ENCODE results near the gene TMEM72. TPM values are rescaled to one million over a fixed set of nuclear protein-coding genes. Genes with fewer than 3 reads are reported as not detected.
A peak's percentile ranks its signal among the peaks of the same experiment; 100 is the strongest.

The TMEM72 gene
- total and polyA plus RNA-seq, 2 of the 13 experiments (the other 11 are each of a cell fraction or from before 2014, with no cell fraction given) = 0.04 TPM; not detected in 1

DNA sequence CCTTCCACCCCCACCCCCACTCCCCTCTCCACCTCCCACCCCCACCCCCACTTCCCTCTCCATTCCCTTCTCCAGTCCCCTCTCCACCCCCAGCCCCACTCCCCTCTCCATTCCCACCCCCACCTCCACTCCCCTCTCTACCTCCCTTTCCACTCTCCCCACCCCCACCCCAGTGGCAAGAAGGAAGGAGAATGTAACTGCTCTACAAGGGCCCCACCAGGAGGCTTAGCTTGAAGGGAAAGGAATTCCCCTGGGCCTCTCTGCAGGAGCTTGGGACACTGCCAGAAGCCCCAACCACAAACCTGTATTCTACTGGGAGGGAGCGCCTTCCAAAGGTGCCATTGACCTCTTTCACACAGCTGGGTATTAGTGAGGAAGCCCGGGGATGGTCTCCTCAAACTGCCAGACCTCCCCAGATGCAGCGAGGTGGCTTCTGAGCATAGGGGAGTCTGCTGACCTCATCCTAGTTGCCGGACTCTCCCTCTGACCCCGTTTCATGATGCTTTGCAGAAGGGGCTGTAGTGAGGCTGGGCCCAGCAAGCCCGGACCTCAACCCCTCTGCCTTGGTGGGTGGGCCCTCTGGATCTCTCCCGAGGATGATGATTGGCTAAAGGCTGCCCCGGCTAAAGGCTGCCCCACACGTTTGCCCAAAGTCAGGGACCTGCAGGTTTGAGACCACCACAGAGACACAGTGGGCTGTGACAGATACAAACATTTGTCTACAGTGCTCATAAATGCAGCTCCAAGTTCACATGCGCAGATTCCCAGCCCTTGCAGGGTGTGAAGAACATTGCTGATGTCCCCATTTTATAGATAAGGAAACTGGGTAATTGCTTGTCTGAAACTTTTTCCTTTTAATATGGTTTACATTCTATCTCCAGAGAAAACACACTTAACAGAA lies 64.5 kb downstream of the TMEM72 start (continued):
- TF ChIP-seq CCDC6 (CRISPR knock-in tag; IDR thresholded peaks at IDR 0.05) = peak; percentile 44
- no peak for TF ChIP-seq NBN (conservative IDR thresholded peaks at IDR 0.05)
- peak; percentile 100 for TF ChIP-seq PAF1 (CRISPR knock-in tag; IDR thresholded peaks at IDR 0.05)
- TF ChIP-seq U2AF2 (IDR thresholded peaks at IDR 0.05; ENCODE audit: low read depth, low read length) = no peak
- no peak for TF ChIP-seq REST (IDR thresholded peaks at IDR 0.05; ENCODE audit: borderline replicate concordance in 1 of 2, low read depth in 1 of 2, low read length in 2 of 2)
- TF ChIP-seq KMT2B (CRISPR knock-in tag; IDR thresholded peaks at IDR 0.05) = no peak; the same call in 1 of the 2 replicates
- TF ChIP-seq, protein P1, sequence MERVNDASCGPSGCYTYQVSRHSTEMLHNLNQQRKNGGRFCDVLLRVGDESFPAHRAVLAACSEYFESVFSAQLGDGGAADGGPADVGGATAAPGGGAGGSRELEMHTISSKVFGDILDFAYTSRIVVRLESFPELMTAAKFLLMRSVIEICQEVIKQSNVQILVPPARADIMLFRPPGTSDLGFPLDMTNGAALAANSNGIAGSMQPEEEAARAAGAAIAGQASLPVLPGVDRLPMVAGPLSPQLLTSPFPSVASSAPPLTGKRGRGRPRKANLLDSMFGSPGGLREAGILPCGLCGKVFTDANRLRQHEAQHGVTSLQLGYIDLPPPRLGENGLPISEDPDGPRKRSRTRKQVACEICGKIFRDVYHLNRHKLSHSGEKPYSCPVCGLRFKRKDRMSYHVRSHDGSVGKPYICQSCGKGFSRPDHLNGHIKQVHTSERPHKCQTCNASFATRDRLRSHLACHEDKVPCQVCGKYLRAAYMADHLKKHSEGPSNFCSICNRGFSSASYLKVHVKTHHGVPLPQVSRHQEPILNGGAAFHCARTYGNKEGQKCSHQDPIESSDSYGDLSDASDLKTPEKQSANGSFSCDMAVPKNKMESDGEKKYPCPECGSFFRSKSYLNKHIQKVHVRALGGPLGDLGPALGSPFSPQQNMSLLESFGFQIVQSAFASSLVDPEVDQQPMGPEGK (CRISPR knock-in tag; IDR thresholded peaks at IDR 0.05) = peak; percentile 3; the same call in 1 of the 2 replicates
- no peak; the same call in 1 of the 2 replicates for TF ChIP-seq ZFY (CRISPR knock-in tag; IDR thresholded peaks at IDR 0.05)
- TF ChIP-seq, protein P2, sequence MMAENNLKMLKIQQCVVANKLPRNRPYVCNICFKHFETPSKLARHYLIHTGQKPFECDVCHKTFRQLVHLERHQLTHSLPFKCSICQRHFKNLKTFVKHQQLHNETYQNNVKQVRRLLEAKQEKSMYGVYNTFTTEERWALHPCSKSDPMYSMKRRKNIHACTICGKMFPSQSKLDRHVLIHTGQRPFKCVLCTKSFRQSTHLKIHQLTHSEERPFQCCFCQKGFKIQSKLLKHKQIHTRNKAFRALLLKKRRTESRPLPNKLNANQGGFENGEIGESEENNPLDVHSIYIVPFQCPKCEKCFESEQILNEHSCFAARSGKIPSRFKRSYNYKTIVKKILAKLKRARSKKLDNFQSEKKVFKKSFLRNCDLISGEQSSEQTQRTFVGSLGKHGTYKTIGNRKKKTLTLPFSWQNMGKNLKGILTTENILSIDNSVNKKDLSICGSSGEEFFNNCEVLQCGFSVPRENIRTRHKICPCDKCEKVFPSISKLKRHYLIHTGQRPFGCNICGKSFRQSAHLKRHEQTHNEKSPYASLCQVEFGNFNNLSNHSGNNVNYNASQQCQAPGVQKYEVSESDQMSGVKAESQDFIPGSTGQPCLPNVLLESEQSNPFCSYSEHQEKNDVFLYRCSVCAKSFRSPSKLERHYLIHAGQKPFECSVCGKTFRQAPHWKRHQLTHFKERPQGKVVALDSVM (CRISPR knock-in tag; IDR thresholded peaks at IDR 0.05) = 0 out of 2 replicates have a peak, but pooled peaks have one; percentile 37
- TF ChIP-seq ZNF574 (CRISPR knock-in tag; IDR thresholded peaks at IDR 0.05) = peak; percentile 57
- no peak for TF ChIP-seq ZNF550 (CRISPR knock-in tag; IDR thresholded peaks at IDR 0.05; ENCODE audit: borderline replicate concordance)
